Measurements from ENCODE around the gene KRTAP12-1.

- TF ChIP-seq CTCF (IDR thresholded peaks at IDR 0.05) (no peak), EP300 (IDR thresholded peaks at IDR 0.05) (no peak), POLR2A (IDR thresholded peaks at IDR 0.05) (no peak)
Observed at GRCh38 chr21:44706026-44706705, 24.2 kb upstream of the KRTAP12-1 start.

Data from stomach (tissue), 4 donors.